SU-DHL-6 (cell line): ENCODE measurements around the gene CCDC9B.

Experiments used
- H2AFZ ChIP-seq: fragments of 200-600 bp; sonication (generic); 2 replicates; pipeline ENCODE4 v1.6.1; 2014; ENCODE audit warnings: low read depth, mild to moderate bottlenecking, moderate library complexity, mixed read lengths, antibody characterized with exemption, low read length; ENCODE audit not compliant: severe bottlenecking
- H3F3A ChIP-seq: fragments of 200-600 bp; shearing (Covaris generic); 2 replicates; pipeline ENCODE4 v1.6.0; 2016; ENCODE audit warnings: antibody characterized with exemption, mild to moderate bottlenecking; ENCODE audit not compliant: insufficient read depth
- H3K27ac ChIP-seq: fragments of 200-600 bp; sonication (generic); 2 replicates; pipeline ENCODE4 v1.5.1; 2016; ENCODE audit warnings: low read depth, mild to moderate bottlenecking, low read length, moderate library complexity, mixed read lengths
- H3K27me3 ChIP-seq: fragments of 200-600 bp; sonication (generic), shearing (Covaris generic); 2 replicates; pipeline ENCODE4 v1.6.0; 2014; ENCODE audit warnings: mild to moderate bottlenecking, low read length
- H3K36me3 ChIP-seq: fragments of 200-600 bp; sonication (generic); 2 replicates; pipeline ENCODE4 v1.6.1; 2014; ENCODE audit warnings: mild to moderate bottlenecking, low read length, mixed read lengths
- H3K4me2 ChIP-seq: fragments of 300-600, 200-600 bp; shearing (Covaris generic), sonication (generic); 2 replicates; pipeline ENCODE4 v1.6.0; 2014; ENCODE audit warnings: low read length, low read depth, mild to moderate bottlenecking; ENCODE audit not compliant: poor library complexity, severe bottlenecking
- H3K4me3 ChIP-seq: fragments of 200-600 bp; sonication (generic); 2 replicates; pipeline ENCODE4 v1.5.1; 2014; ENCODE audit warnings: antibody characterized with exemption, low read length, mild to moderate bottlenecking, mixed read lengths; ENCODE audit not compliant: insufficient read depth, poor library complexity, severe bottlenecking
- H3K79me2 ChIP-seq: fragments of 200-600 bp; sonication (generic); 2 replicates; pipeline ENCODE4 v1.6.1; 2014; ENCODE audit warnings: mild to moderate bottlenecking, low read length, moderate library complexity; ENCODE audit not compliant: insufficient read depth
- H3K9ac ChIP-seq: fragments of 200-600 bp; sonication (generic); 2 replicates; pipeline ENCODE4 v1.7.0; 2014; ENCODE audit warnings: mild to moderate bottlenecking, low read length
- H3K9me2 ChIP-seq: fragments of 200-600 bp; sonication (generic); replicated peaks from 2 replicates; pipeline ENCODE4 v1.6.1; 2014; ENCODE audit warnings: low read length; ENCODE audit not compliant: insufficient read depth
- H3K9me3 ChIP-seq: fragments of 200-600 bp; sonication (generic); 2 replicates; pipeline ENCODE4 v1.6.1; 2014; ENCODE audit warnings: low read length, mixed read lengths; ENCODE audit not compliant: insufficient read depth
- H4K20me1 ChIP-seq: fragments of 200-600 bp; sonication (generic); 2 replicates; pipeline ENCODE4 v1.6.1; 2014; ENCODE audit warnings: low read depth, mild to moderate bottlenecking, antibody characterized with exemption, low read length, moderate library complexity, mixed read lengths
- CTCF ChIP-seq: fragments of 200-600 bp; sonication (generic); IDR thresholded peaks from one replicate; pipeline ENCODE4 v1.5.1; 2017; ENCODE audit warnings: antibody characterized with exemption, mild to moderate bottlenecking, low read length, moderate library complexity; ENCODE audit not compliant: insufficient read depth, poor library complexity, severe bottlenecking
- EZH2phosphoT487 ChIP-seq: fragments of 200-600 bp; sonication (generic), shearing (Covaris generic); conservative IDR thresholded peaks from 2 replicates; pipeline ENCODE4 v1.6.1; 2018; ENCODE audit warnings: mild to moderate bottlenecking, antibody characterized with exemption, low read length, moderate library complexity, mixed read lengths

The CCDC9B gene

GRCh38 chr15:40348474-40348870, 7.7 kb upstream of the CCDC9B start:
- Histone ChIP-seq H3K79me2 (no peaks in the 10 kb centered on the region), H3K36me3 (no peaks in the 10 kb centered on the region), H3K27ac (no peak overlapping the region), H2AFZ (no peak overlapping the region), H3K4me2 (no peak overlapping the region), H3K9me2 (no peaks in the 10 kb centered on the region), H3K9ac (no peak overlapping the region), H3K4me3 (no peak overlapping the region), H4K20me1 (no peaks in the 10 kb centered on the region), H3K9me3 (no peaks in the 10 kb centered on the region), H3K27me3 (no peaks in the 10 kb centered on the region), H3F3A (no peaks in the 10 kb centered on the region)
- TF ChIP-seq EZH2phosphoT487 (no peak), CTCF (no peak)

- no peaks in the 10 kb centered on the region for H4K20me1 ChIP-seq
- H3K4me2 ChIP-seq: no peak overlapping the region
- no peaks in the 10 kb centered on the region for H3K9me2 ChIP-seq
- no peak overlapping the region for H3K27ac ChIP-seq
- no peaks in the 10 kb centered on the region for H3K27me3 ChIP-seq
- no peak for TF ChIP-seq EZH2phosphoT487
- TF ChIP-seq CTCF: no peak
- H2AFZ ChIP-seq: no peak overlapping the region
- H3K79me2 ChIP-seq: no peaks in the 10 kb centered on the region
- no peaks in the 10 kb centered on the region for H3K9me3 ChIP-seq
- no peaks in the 10 kb centered on the region for H3K36me3 ChIP-seq
- no peak overlapping the region for H3K4me3 ChIP-seq
- H3F3A ChIP-seq: no peaks in the 10 kb centered on the region
- H3K9ac ChIP-seq: no peak overlapping the region
These were observed 7.1 kb upstream of the CCDC9B start for GRCh38 chr15:40347559-40348473.

- Histone ChIP-seq H3K27ac (no peak overlapping the region), H3K9me2 (no peaks in the 10 kb centered on the region), H3K4me2 (no peak overlapping the region), H3K4me3 (no peak overlapping the region), H3F3A (no peaks in the 10 kb centered on the region), H2AFZ (no peak overlapping the region), H3K9ac (no peak overlapping the region; the same call in 1 of the 2 replicates), H4K20me1 (no peaks in the 10 kb centered on the region), H3K27me3 (no peaks in the 10 kb centered on the region), H3K79me2 (no peaks in the 10 kb centered on the region), H3K9me3 (no peaks in the 10 kb centered on the region), H3K36me3 (no peaks in the 10 kb centered on the region)
- TF ChIP-seq CTCF (no peak), EZH2phosphoT487 (no peak)
These were observed 6.1 kb upstream of the CCDC9B start for GRCh38 chr15:40346579-40347558.
